GM23338 (cell line): ENCODE results near the gene MRTFA. TPM values are rescaled to one million over a fixed set of nuclear protein-coding genes. Genes with fewer than 3 reads are reported as not detected.

Experiments
- ATAC-seq: fragments of 200-7000 bp; cut with Tn5 transposase; 3 replicates; pipeline ENCODE4 v1.9.1; 2020
- DNase-seq: peaks from one replicate; pipeline ENCODE4 v3.0.0-alpha.2; 2015; ENCODE audit warnings: low spot score
- H2AFZ ChIP-seq: fragments of 200-600 bp; sonication (generic); 2 replicates; pipeline ENCODE4 v1.8.0; 2016; ENCODE audit warnings: antibody characterized with exemption, mild to moderate bottlenecking, moderate library complexity
- H3F3A ChIP-seq: fragments of 200-600 bp; sonication (generic); replicated peaks from 2 replicates; pipeline ENCODE4 v1.8.0; 2017; ENCODE audit warnings: antibody characterized with exemption, mixed run types, low read depth
- H3K27ac ChIP-seq: fragments of 200-600 bp; sonication (generic); 2 replicates; pipeline ENCODE4 v1.6.1; 2016; ENCODE audit warnings: low read depth
- H3K27me3 ChIP-seq: fragments of 200-600 bp; sonication (generic); 2 replicates; pipeline ENCODE4 v1.8.0; 2016; ENCODE audit warnings: mild to moderate bottlenecking, mixed run types, moderate library complexity; ENCODE audit not compliant: insufficient read depth
- H3K36me3 ChIP-seq: fragments of 200-600 bp; sonication (generic); 2 replicates; pipeline ENCODE4 v1.8.0; 2016; ENCODE audit warnings: mild to moderate bottlenecking; ENCODE audit not compliant: insufficient read depth
- H3K4me1 ChIP-seq: fragments of 200-600 bp; sonication (generic); 2 replicates; pipeline ENCODE4 v1.8.0; 2016; ENCODE audit warnings: mild to moderate bottlenecking, moderate library complexity; ENCODE audit not compliant: insufficient read depth
- H3K4me2 ChIP-seq: fragments of 200-600 bp; sonication (generic); 2 replicates; pipeline ENCODE4 v1.7.1; 2017; ENCODE audit warnings: mixed run types
- H3K4me3 ChIP-seq: fragments of 200-600 bp; sonication (generic); 2 replicates; pipeline ENCODE4 v1.6.1; 2016; ENCODE audit warnings: mixed run types
- H3K79me2 ChIP-seq: fragments of 200-600 bp; sonication (generic); replicated peaks from 2 replicates; pipeline ENCODE4 v1.8.0; 2017; ENCODE audit warnings: mild to moderate bottlenecking; ENCODE audit not compliant: insufficient read depth
- H3K9me2 ChIP-seq: fragments of 200-600 bp; sonication (generic); 2 replicates; pipeline ENCODE4 v1.8.0; 2017; ENCODE audit not compliant: insufficient read depth
- H4K20me1 ChIP-seq: fragments of 200-600 bp; sonication (generic); replicated peaks from 2 replicates; pipeline ENCODE4 v1.8.0; 2017; ENCODE audit warnings: mild to moderate bottlenecking; ENCODE audit not compliant: insufficient read depth
- H3K27ac Mint-ChIP-seq: 2 replicates; pipeline ENCODE4 v1.8.0; 2020; ENCODE audit warnings: inconsistent platforms, mild to moderate bottlenecking, moderate library complexity, mixed read lengths
- H3K27me3 Mint-ChIP-seq: 3 replicates; pipeline ENCODE4 v1.8.0; 2022; ENCODE audit warnings: low read depth, mild to moderate bottlenecking, moderate library complexity, mixed read lengths, inconsistent platforms; ENCODE audit not compliant: insufficient read depth, poor library complexity
- H3K36me3 Mint-ChIP-seq: 3 replicates; pipeline ENCODE4 v1.8.0; 2021; ENCODE audit warnings: low read depth, mild to moderate bottlenecking, inconsistent platforms, moderate library complexity, mixed read lengths
- H3K4me1 Mint-ChIP-seq: 3 replicates; pipeline ENCODE4 v1.8.0; 2020; ENCODE audit warnings: mild to moderate bottlenecking, inconsistent platforms, mixed read lengths
- H3K4me3 Mint-ChIP-seq: 3 replicates; pipeline ENCODE4 v1.8.0; 2021; ENCODE audit warnings: moderate library complexity, mild to moderate bottlenecking, inconsistent platforms, mixed read lengths
- H3K9me3 Mint-ChIP-seq: 3 replicates; pipeline ENCODE4 v1.8.0; 2020; ENCODE audit warnings: moderate library complexity, mild to moderate bottlenecking, inconsistent platforms, mixed read lengths
- CREB1 ChIP-seq: fragments of 250-450 bp; sonication (Bioruptor Pico); IDR thresholded peaks from 2 replicates; pipeline ENCODE4 v1.5.0; 2020; ENCODE audit warnings: low read depth, mild to moderate bottlenecking, moderate library complexity
- CTCF ChIP-seq, 2 experiments: fragments of 200-600 bp in 1 of 2; sonication (generic) in 1 of 2; conservative IDR thresholded peaks; 2 replicates each; pipeline versions ENCODE4 v1.5.1 to v1.6.1; 2016 to 2017; ENCODE audit warnings: antibody characterized with exemption in 2 of 2, low read depth in 2 of 2, mild to moderate bottlenecking in 2 of 2, moderate library complexity in 1 of 2
- ETS1 ChIP-seq: IDR thresholded peaks from 2 replicates; pipeline ENCODE4 v1.6.1; 2016; ENCODE audit warnings: antibody characterized with exemption
- EZH2 ChIP-seq: fragments of 200-600 bp; sonication (generic); IDR thresholded peaks from one replicate; pipeline ENCODE4 v1.8.0; 2017; ENCODE audit warnings: antibody characterized with exemption, mild to moderate bottlenecking, low read depth; ENCODE audit not compliant: unreplicated experiment
- EZH2phosphoT487 ChIP-seq: fragments of 200-600 bp; sonication (generic); IDR thresholded peaks from one replicate; pipeline ENCODE4 v1.8.1; 2018; ENCODE audit warnings: antibody characterized with exemption; ENCODE audit not compliant: unreplicated experiment
- JUNB ChIP-seq: IDR thresholded peaks from one replicate; pipeline ENCODE4 v1.6.1; 2016; ENCODE audit warnings: antibody characterized with exemption; ENCODE audit not compliant: unreplicated experiment
- NANOG ChIP-seq: IDR thresholded peaks from 2 replicates; pipeline ENCODE4 v1.6.1; 2016; ENCODE audit warnings: antibody characterized with exemption, borderline replicate concordance
- POLR2AphosphoS5 ChIP-seq: IDR thresholded peaks from 2 replicates; pipeline ENCODE4 v1.6.1; 2016; ENCODE audit warnings: antibody characterized with exemption, low read depth
- REST ChIP-seq: IDR thresholded peaks from one replicate; pipeline ENCODE4 v1.6.1; 2018; ENCODE audit warnings: antibody characterized with exemption; ENCODE audit not compliant: unreplicated experiment
- STAT1 ChIP-seq: IDR thresholded peaks from one replicate; pipeline ENCODE4 v1.6.1; 2016; ENCODE audit warnings: antibody characterized with exemption; ENCODE audit not compliant: unreplicated experiment
- ZNF114 ChIP-seq: fragments of 250-450 bp; sonication (Bioruptor Pico); IDR thresholded peaks from 2 replicates; pipeline ENCODE4 v1.5.0; 2020; ENCODE audit warnings: mild to moderate bottlenecking, moderate library complexity
- ZNF331 ChIP-seq: fragments of 250-450 bp; sonication (Bioruptor Pico); IDR thresholded peaks from 2 replicates; pipeline ENCODE4 v1.5.0; 2020; ENCODE audit warnings: low read depth, mild to moderate bottlenecking, moderate library complexity
- ZNF462 ChIP-seq: fragments of 250-450 bp; sonication (Bioruptor Pico); IDR thresholded peaks from 2 replicates; pipeline ENCODE4 v1.5.0; 2020; ENCODE audit warnings: mild to moderate bottlenecking, moderate library complexity
- polyA plus RNA-seq: library from polyadenylated mRNA; unstranded; fragments of >200 nt; fragmentation: Nextera tagmentation; extraction: Ambion mirVana; gene quantifications from 2 replicates; pipeline ENCODE4 v1.2.1, GENCODE V29; 2016
- total RNA-seq: library from RNA; depleted of rRNA; stranded (reverse); fragments of >200 nt; shearing (Covaris generic); gene quantifications from 2 replicates; pipeline ENCODE4 v1.2.3, GENCODE V29; 2014

Gene MRTFA
- total and polyA plus RNA-seq, 2 experiments from 2014 or later, result 18.1 to 92.4 TPM

GRCh38 chr22:40544758-40545157, 91.8 kb downstream of the MRTFA start:
- H3K79me2 ChIP-seq, result peaks cover 24% of the 10 kb centered on the region
- H3K4me3 Mint-ChIP-seq, result no peak overlapping the region
- H3K4me3 ChIP-seq, result no peak overlapping the region
- DNase-seq (no peak), ATAC-seq (no peak)
- peaks cover 11% of the 10 kb centered on the region for H3K4me1 Mint-ChIP-seq
- H3K9me2 ChIP-seq, result no peaks in the 10 kb centered on the region
- no peak overlapping the region for H2AFZ ChIP-seq
- no peaks in the 10 kb centered on the region for H3K36me3 ChIP-seq
- peaks cover 3% of the 10 kb centered on the region for H3K27me3 Mint-ChIP-seq
- no peaks in the 10 kb centered on the region for H3K27me3 ChIP-seq
- H3K36me3 Mint-ChIP-seq, result peaks cover 8% of the 10 kb centered on the region; the same call in 2 of the 3 replicates
- H4K20me1 ChIP-seq, result no peaks in the 10 kb centered on the region
- TF ChIP-seq ZNF462 (no peak), NANOG (no peak), JUNB (no peak), ZNF114 (CRISPR knock-in tag) (no peak), EZH2phosphoT487 (no peak), CREB1 (CRISPR knock-in tag) (no peak), REST (no peak), ZNF331 (CRISPR knock-in tag) (no peak), ETS1 (no peak), POLR2AphosphoS5 (no peak), CTCF (conservative IDR thresholded peaks at IDR 0.05; ENCODE audit: low read depth in 2 of 2) (no peak), EZH2 (no peak), STAT1 (no peak)
- H3F3A ChIP-seq, result 0 out of 2 replicates have a peak, but pooled peaks cover 4% of the 10 kb centered on the region
- H3K27ac Mint-ChIP-seq, result no peak overlapping the region
- H3K4me2 ChIP-seq, result no peak overlapping the region
- H3K9me3 Mint-ChIP-seq, result peaks cover 6% of the 10 kb centered on the region; the same call in 2 of the 3 replicates
- peak overlapping the region; percentile 61; the same call in 1 of the 2 replicates for H3K27ac ChIP-seq
- peaks cover 13% of the 10 kb centered on the region; the same call in 1 of the 2 replicates for H3K4me1 ChIP-seq
